Keratinocyte (primary cell): ENCODE results near the gene ACMSD. TPM values are rescaled to one million over a fixed set of nuclear protein-coding genes. Genes with fewer than 3 reads are reported as not detected.
A peak's percentile ranks its signal among the peaks of the same experiment; 100 is the strongest.

Experiments used
- DNase-seq: peaks from one replicate; pipeline ENCODE4 v3.0.0-alpha.2; 2011; ENCODE audit warnings: low read depth, missing footprints, low spot score
- FAIRE-seq: peaks from 2 replicates; lab custom pipeline; 2011; peaks lifted over from hg19 to GRCh38; lab: Jason Lieb, UNC
- H2AFZ ChIP-seq: 2 replicates; pipeline ENCODE4 v1.6.0; 2012; ENCODE audit warnings: low read length, control low read depth, inconsistent platforms; ENCODE audit not compliant: control insufficient read depth
- H3K27ac ChIP-seq: 2 replicates; pipeline ENCODE4 v1.5.1; 2011; ENCODE audit warnings: low read length; ENCODE audit not compliant: control insufficient read depth, insufficient read depth
- H3K27me3 ChIP-seq: 3 replicates; pipeline ENCODE4 v1.6.0; 2011; ENCODE audit warnings: low read length; ENCODE audit not compliant: control insufficient read depth, insufficient read depth; ENCODE audit errors: extremely low read depth
- H3K36me3 ChIP-seq, 2 experiments: 2 replicates in 1 of 2; 3 replicates in 1 of 2; pipeline ENCODE4 v1.5.1; 2011; ENCODE audit warnings: low read length in 2 of 2, mild to moderate bottlenecking in 1 of 2; ENCODE audit not compliant: control insufficient read depth in 2 of 2, insufficient read depth in 2 of 2; ENCODE audit errors: extremely low read depth in 1 of 2
- H3K4me1 ChIP-seq: 3 replicates; pipeline ENCODE4 v1.5.1; 2011; ENCODE audit warnings: low read length; ENCODE audit not compliant: control insufficient read depth, insufficient read depth; ENCODE audit errors: extremely low read depth
- H3K4me2 ChIP-seq: 3 replicates; pipeline ENCODE4 v1.6.0; 2011; ENCODE audit warnings: low read depth, low read length; ENCODE audit not compliant: control insufficient read depth, insufficient read depth; ENCODE audit errors: extremely low read depth
- H3K4me3 ChIP-seq, 3 experiments: fragments of 200-600 bp in 1 of 3; sonication (generic) in 1 of 3; 2 replicates in 2 of 3; 3 replicates in 1 of 3; pipeline ENCODE4 v1.5.1; 2011 to 2016; ENCODE audit warnings: low read length in 3 of 3, mild to moderate bottlenecking in 3 of 3, control low read depth in 2 of 3, inconsistent platforms in 1 of 3, low read depth in 1 of 3, mixed read lengths in 1 of 3, mixed run types in 1 of 3, moderate library complexity in 1 of 3; ENCODE audit not compliant: control insufficient read depth in 2 of 3, insufficient read depth in 2 of 3; ENCODE audit errors: extremely low read depth in 1 of 3
- H3K79me2 ChIP-seq: 2 replicates; pipeline ENCODE4 v1.6.0; 2012; ENCODE audit warnings: low read length; ENCODE audit not compliant: control insufficient read depth, insufficient read depth
- H3K9ac ChIP-seq: 3 replicates; pipeline ENCODE4 v1.6.0; 2011; ENCODE audit warnings: low read length; ENCODE audit not compliant: control insufficient read depth, insufficient read depth; ENCODE audit errors: extremely low read depth
- H3K9me1 ChIP-seq: 3 replicates; pipeline ENCODE4 v1.6.0; 2011; ENCODE audit warnings: low read length; ENCODE audit not compliant: control insufficient read depth, insufficient read depth; ENCODE audit errors: extremely low read depth
- H3K9me3 ChIP-seq: 2 replicates; pipeline ENCODE4 v1.5.1; 2012; ENCODE audit warnings: low read depth, low read length; ENCODE audit not compliant: control insufficient read depth
- H4K20me1 ChIP-seq: 3 replicates; pipeline ENCODE4 v1.6.0; 2011; ENCODE audit warnings: low read length; ENCODE audit not compliant: control insufficient read depth, insufficient read depth; ENCODE audit errors: extremely low read depth
- EZH2 ChIP-seq: IDR thresholded peaks from one replicate; pipeline ENCODE4 v1.6.1; 2012; ENCODE audit warnings: inconsistent platforms, mild to moderate bottlenecking, low read length, moderate library complexity
- dilution Hi-C: fragments of 300-500 bp; cut with MboI; formaldehyde crosslinking; loops from one replicate; pipeline ENCODE4 v1.7.0; 2020; ENCODE audit warnings: low sequenced_read_pairs; ENCODE audit not compliant: extremely low pct_ligation_motif_present
- polyA plus RNA-seq, 5 experiments: library from polyadenylated mRNA; depleted of rRNA in 3 of 5; stranded (reverse) in 3 of 5; stranded (forward) in 1 of 5; unstranded in 1 of 5; fragments of >200 nt; gene quantifications; 1 replicate in 1 of 5; 2 replicates in 3 of 5; 3 replicates in 1 of 5; pipeline versions ENCODE4 v1.2.1 to v1.2.3, GENCODE V29; 2011 to 2012; ENCODE audit warnings: missing spikeins in 2 of 5, low read depth in 1 of 5, low replicate concordance in 1 of 5
- TF ChIP-seq, protein P1 (sequence below), 3 experiments: IDR thresholded peaks in 1 of 3; conservative IDR thresholded peaks in 1 of 3; optimal IDR thresholded peaks in 1 of 3; 2 replicates in 2 of 3; 3 replicates in 1 of 3; pipeline versions ENCODE3 to v1.5.1; 2011; ENCODE audit warnings: low read length in 3 of 3, mild to moderate bottlenecking in 3 of 3, moderate library complexity in 2 of 3, control low read depth in 1 of 3, inconsistent platforms in 1 of 3; ENCODE audit not compliant: insufficient read depth in 2 of 3; ENCODE audit errors: extremely low read depth in 1 of 3

ACMSD gene
- polyA plus RNA-seq, 1 donor (not counting 4 experiments of a cell fraction or from before 2014, with no cell fraction given): not detected

DNA sequence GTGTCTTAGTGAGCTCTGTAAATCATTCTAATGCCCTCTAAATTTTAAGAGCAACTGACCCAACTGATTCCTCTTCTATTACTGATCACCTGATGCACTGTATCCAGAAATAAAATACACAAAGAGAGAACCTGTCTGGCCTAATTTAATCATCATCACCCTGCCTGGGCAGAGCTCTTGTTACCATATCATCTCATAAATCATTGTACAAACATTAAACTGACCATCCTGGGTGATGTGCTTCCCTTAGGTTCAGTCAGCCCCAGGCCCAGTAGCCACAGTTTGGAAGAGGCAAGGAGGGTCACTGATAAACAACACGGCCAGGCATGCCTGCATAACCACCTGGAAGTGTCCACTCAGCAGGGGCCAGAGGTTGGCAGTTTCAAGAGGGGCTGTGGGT lies 22.7 kb upstream of the ACMSD start:
- Histone ChIP-seq H3K27ac (no peak overlapping the region), H3K9ac (no peak overlapping the region), H2AFZ (no peak overlapping the region), H4K20me1 (no peaks in the 10 kb centered on the region), H3K4me3 (no peak overlapping the region), H3K9me1 (no peaks in the 10 kb centered on the region), H3K4me1 (peaks cover 19% of the 10 kb centered on the region), H3K27me3 (no peaks in the 10 kb centered on the region), H3K36me3 (no peaks in the 10 kb centered on the region), H3K79me2 (no peaks in the 10 kb centered on the region), H3K9me3 (no peaks in the 10 kb centered on the region), H3K4me2 (no peak overlapping the region)
- dilution Hi-C loops: no loop called here
- DNase-seq (no peak), FAIRE-seq (no peak)
- TF ChIP-seq, protein P1, sequence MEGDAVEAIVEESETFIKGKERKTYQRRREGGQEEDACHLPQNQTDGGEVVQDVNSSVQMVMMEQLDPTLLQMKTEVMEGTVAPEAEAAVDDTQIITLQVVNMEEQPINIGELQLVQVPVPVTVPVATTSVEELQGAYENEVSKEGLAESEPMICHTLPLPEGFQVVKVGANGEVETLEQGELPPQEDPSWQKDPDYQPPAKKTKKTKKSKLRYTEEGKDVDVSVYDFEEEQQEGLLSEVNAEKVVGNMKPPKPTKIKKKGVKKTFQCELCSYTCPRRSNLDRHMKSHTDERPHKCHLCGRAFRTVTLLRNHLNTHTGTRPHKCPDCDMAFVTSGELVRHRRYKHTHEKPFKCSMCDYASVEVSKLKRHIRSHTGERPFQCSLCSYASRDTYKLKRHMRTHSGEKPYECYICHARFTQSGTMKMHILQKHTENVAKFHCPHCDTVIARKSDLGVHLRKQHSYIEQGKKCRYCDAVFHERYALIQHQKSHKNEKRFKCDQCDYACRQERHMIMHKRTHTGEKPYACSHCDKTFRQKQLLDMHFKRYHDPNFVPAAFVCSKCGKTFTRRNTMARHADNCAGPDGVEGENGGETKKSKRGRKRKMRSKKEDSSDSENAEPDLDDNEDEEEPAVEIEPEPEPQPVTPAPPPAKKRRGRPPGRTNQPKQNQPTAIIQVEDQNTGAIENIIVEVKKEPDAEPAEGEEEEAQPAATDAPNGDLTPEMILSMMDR (optimal IDR thresholded peaks at IDR 0.05 in 1 of 3, IDR thresholded peaks at IDR 0.05 in 1 of 3, conservative IDR thresholded peaks at IDR 0.05 in 1 of 3; ENCODE audit: extremely low read depth in 1 of 3, insufficient read depth in 2 of 3, low read length in 3 of 3): no peak
- no peak for TF ChIP-seq EZH2

DNA sequence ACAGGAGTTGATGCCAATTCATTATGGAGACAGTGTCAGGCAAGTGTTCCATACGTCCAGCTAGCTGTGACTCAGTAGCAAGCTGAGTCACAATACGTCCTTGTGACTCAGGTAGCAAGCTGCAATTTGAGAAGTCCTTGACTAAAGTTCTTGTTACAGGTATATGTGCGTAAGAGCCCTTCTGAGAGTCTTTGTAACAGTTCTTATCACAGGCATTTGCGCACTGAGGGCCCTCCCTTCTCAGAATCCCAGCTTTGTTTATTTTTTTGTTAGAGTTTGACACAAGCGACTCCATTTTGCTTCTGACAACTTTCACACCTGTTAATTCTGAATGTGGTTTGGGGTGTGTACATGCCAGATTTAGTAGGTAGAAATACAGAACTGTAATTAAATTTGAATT lies 20.1 kb upstream of the ACMSD start:
- Histone ChIP-seq H3K9ac (no peak overlapping the region), H3K9me3 (no peaks in the 10 kb centered on the region), H3K27me3 (no peaks in the 10 kb centered on the region), H3K4me3 (no peak overlapping the region), H3K27ac (peak overlapping the region; percentile 73), H3K79me2 (no peaks in the 10 kb centered on the region), H4K20me1 (no peaks in the 10 kb centered on the region), H3K36me3 (no peaks in the 10 kb centered on the region), H3K4me1 (peaks cover 19% of the 10 kb centered on the region), H2AFZ (no peak overlapping the region), H3K9me1 (no peaks in the 10 kb centered on the region), H3K4me2 (peak overlapping the region; percentile 58)
- DNase-seq: peak; percentile 73
- peak; percentile 97 for FAIRE-seq
- dilution Hi-C loops: no loop called here
- TF ChIP-seq EZH2: no peak
- TF ChIP-seq, protein P1 (optimal IDR thresholded peaks at IDR 0.05 in 1 of 3, IDR thresholded peaks at IDR 0.05 in 1 of 3, conservative IDR thresholded peaks at IDR 0.05 in 1 of 3; ENCODE audit: extremely low read depth in 1 of 3, insufficient read depth in 2 of 3, low read length in 3 of 3): no peak
